ENCODE data around the gene ARHGEF16.

- TF ChIP-seq CTCF (conservative IDR thresholded peaks at IDR 0.05 in 1 of 2, IDR thresholded peaks at IDR 0.05 in 1 of 2; ENCODE audit: extremely low read depth in 1 of 2, insufficient read depth in 1 of 2, low read depth in 1 of 2, low read length in 2 of 2) (no peak), EZH2 (IDR thresholded peaks at IDR 0.05; ENCODE audit: borderline replicate concordance, low read length) (no peak)
Measured at GRCh38 chr1:3461238-3461933, 6.9 kb downstream of the ARHGEF16 start.
